Subcutaneous adipose tissue (tissue), 4 donors: ENCODE measurements around the gene FAM241B. TPM values are rescaled to one million over a fixed set of nuclear protein-coding genes. Genes with fewer than 3 reads are reported as not detected.

ENCODE experiments used
- CTCF ChIP-seq: fragments of 450-650 bp; IDR thresholded peaks from one replicate; pipeline ENCODE4 v1.5.1; 2016; ENCODE audit warnings: low read depth, mild to moderate bottlenecking, control low read depth, antibody characterized with exemption, moderate library complexity
- total RNA-seq, 4 donors: library from RNA; depleted of rRNA; stranded (reverse); fragments of >200 nt; gene quantifications; one replicate each; pipeline ENCODE4 v1.1.0, GENCODE V29; 2016

Gene FAM241B
- 1 to 10 TPM in 3 of 4 donors, not detected in 1; 1.7 to 2.4 (median 1.8) TPM for total RNA-seq

- TF ChIP-seq CTCF: no peak
Observed at GRCh38 chr10:69629897-69630650, at the start of gene FAM241B. Gene FAM241B, plus strand, starts transcription at chr10:69630247. Its CDS starts 1,497 bp downstream, at chr10:69631744.

- TF ChIP-seq CTCF: no peak
Observed at GRCh38 chr10:69580435-69580834, 49.6 kb upstream of the FAM241B start.

GRCh38 chr10:69583106-69583505 is 46.9 kb upstream of the FAM241B start:
- no peak for TF ChIP-seq CTCF

GRCh38 chr10:69584624-69585023 is 45.4 kb upstream of the FAM241B start:
- no peak for TF ChIP-seq CTCF

GRCh38 chr10:69588358-69588757 is 41.7 kb upstream of the FAM241B start:
- TF ChIP-seq CTCF: no peak

- TF ChIP-seq CTCF: no peak
Observed at GRCh38 chr10:69600761-69601330, 29.2 kb upstream of the FAM241B start.

GRCh38 chr10:69609077-69609476 is 21.0 kb upstream of the FAM241B start:
- no peak for TF ChIP-seq CTCF
